ENCODE data around the gene ZC3H12D. TPM values are rescaled to one million over a fixed set of nuclear protein-coding genes. Genes with fewer than 3 reads are reported as not detected.

The ZC3H12D gene
- 43.7 and 44.7 TPM in 2 replicates for total RNA-seq

DNA sequence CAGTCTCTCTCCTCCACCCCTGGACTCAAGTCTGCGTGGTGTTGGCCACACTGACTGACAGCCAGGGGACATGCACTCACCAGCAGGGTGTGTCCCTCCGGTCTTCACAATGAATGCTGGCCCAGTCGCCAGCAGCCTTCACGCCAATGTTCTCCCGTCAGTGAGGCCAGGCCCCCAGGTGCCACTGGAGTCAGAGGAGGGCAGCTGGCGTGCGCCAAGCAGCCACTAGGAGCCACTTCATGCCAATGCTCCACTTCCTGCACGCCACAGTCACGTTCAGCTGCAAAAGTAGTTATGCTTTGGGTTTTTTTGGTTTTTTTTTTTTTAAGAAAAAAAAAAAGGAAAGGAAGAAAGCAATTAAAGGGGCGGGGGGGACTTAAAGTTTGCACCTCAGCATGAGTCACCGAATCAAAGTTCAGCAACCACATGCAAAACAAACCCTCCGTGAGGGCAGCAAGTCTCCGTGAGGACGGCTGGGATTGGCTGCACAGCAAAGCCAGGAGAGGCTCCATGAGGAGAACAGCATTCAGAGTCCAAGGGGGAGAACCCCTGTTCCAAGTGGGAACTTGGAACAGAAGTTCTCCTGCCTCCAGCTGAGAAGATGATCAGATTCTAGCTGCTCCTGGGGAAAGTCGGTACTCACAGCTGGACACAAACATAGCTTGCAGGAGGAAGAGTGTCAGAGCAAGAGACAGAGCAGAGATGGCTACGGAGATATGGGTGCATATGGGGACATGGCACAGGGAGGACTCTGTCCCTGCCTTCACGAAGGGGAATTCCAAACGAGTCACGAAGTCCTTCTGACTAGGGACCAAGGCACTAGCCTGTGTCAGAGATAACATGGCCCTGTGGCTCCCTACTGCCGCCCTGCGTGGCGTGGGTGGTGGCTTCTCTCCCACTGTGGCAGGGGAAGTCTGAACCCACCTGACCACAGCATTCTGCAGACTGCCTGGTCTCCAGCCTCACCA, at the start of gene ZC3H12D:
Gene ZC3H12D (minus strand): TSS at position 282 of the 968 bp plus-strand sequence. CDS start 10,471 bp downstream, outside the sequence.
- intact Hi-C loops (cut with micrococcal nuclease): loop anchor here (1.0 to 5.0 kb wide), 8 partner anchors 9 to 262 kb away; partner anchors contain the start of genes KATNA1, NUP43, PCMT1 and TAB2

DNA sequence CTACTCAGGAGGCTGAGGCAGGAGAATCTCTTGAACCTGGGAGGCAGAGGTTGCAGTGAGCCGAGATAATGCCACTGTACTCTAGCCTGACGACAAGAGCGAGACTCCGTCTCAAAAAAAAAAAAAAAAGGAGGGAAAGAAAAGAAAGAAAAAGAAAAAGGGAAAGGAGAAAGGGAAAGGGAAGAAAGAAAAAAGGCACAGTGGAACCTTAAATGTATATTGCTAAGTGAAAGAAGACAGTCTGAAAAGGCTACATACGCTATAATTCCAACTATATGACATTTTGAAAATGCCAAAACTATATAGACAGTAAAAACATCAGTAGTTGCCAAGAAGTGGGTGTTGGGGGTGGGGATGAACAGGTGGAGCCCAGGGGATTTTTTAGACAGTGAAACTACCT, 44.8 kb upstream of the ZC3H12D start:
- intact Hi-C loops (cut with micrococcal nuclease): no loop called here

DNA sequence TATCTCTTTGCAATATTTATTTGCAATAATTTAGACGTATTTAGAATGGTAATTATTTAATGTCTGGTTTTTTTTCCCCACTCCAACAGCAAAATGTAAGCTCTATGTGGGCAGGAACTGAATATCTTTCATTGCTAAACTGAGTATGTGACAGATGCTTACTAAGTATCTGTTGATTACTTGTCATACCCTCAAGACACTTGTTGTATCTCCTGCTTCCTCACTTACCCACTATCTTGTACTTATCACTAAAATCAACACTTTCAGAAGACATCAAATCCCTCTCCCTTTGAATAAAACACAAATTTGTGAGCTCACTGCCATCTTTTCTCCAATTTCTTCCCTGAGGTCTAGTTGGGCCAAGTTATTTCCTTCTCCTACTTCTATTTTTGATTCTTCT, 30.7 kb upstream of the ZC3H12D start:
- intact Hi-C loops (cut with micrococcal nuclease): loop anchor here (5.0 kb wide), 3 partner anchors 193 to 953 kb away; no protein-coding TSS in a partner anchor

GRCh38 chr6:149513915-149514314, 29.1 kb upstream of the ZC3H12D start:
- intact Hi-C loops (cut with micrococcal nuclease): no loop called here

DNA sequence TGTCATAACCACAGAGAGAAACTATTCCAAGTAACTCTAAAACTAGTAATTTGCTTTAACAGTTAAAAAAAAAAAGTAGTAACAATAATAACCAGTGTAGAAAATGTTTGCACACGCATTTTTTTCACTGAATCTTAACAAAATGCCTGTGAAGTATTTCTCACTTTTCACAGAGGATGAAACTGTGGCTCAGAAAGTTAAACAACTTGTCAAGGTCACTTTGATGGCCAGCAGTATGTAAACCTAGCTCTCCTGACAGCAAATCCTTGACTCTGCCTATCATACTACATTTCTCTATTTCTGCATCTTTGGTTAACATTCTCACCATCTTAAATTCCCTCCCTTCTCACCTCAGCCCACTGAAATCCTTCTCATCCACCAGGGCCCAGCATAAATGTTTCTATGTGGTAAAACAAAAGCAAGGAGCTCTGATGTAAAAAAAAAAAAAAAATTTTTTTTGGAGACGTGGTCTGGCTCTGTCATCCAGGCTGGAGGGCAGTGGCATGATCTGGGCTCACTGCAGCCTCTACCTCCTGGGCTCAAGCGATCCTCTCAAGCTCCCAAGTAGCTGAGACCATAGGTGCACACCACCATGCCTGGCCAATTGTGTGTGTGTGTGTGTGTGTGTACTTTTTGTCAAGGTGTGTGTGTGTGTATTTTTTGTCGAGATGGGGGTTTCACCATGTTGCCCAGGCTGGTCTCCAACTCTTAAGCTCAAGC, 26.1 kb upstream of the ZC3H12D start:
- intact Hi-C loops (cut with micrococcal nuclease): no loop called here

DNA sequence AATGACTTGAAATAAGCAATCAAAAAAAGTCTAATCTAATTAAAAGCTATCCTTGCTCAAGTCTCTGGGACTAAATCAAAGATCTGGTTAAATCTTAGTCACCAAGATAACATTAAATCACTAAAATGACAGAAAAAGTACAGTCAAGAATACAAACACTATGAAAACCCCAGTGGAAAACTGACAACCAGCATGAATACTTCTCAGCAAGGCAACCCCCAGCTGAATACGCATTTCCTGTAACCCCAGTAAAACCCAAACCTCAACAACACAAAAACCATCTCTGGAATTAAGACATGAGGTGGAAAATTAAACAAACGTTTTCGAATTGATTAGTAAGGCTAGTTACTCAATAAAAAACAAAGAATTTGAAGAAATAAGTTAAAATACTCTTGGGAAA, 23.7 kb upstream of the ZC3H12D start:
- intact Hi-C loops (cut with micrococcal nuclease): loop anchor here (1.0 kb wide), 2 partner anchors 13 to 23 kb away; partner anchors contain the start of gene ZC3H12D

DNA sequence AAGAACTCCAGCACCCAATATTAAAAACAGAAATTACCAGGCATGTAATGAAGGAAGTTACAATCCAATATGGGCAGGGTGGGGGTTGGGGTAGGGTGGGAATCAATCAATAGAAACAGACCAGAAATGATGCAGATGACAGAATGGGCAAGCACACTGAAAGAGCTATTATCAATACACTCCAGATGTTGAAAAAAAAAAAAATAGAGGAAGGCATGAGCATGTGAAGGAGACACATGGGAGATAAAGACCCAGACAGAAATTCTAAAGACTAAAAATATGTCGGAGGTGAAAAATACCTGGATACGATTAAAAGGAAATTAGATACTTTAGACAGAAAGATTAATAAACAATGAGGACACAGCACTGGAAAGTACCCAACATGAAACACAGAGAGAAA, 19.1 kb upstream of the ZC3H12D start:
- intact Hi-C loops (cut with micrococcal nuclease): no loop called here

DNA sequence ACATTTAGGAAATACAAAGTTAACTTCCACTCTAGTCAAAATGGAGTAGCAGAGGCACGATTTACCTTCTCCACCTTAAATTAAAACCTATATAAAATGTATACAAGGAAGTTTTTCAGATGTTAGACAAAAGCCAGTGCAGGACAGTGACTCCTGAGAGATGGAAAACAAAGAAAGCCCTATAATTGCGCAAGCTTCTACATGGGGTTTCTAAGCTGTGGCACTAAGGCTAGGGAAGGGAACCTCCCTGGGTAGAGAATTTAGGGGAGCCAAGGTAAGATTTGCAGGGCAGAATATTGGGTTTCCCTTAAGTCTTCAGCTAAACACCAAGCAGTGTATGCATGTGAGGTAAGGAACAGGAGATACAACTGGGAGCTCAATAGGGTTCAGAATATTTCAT, 18.5 kb upstream of the ZC3H12D start:
- intact Hi-C loops (cut with micrococcal nuclease): no loop called here

GRCh38 chr6:149501768-149502167, 17.0 kb upstream of the ZC3H12D start:
- intact Hi-C loops (cut with micrococcal nuclease): no loop called here

- intact Hi-C loops (cut with micrococcal nuclease): no loop called here
These were observed 16.4 kb upstream of the ZC3H12D start for GRCh38 chr6:149501201-149501600.

GRCh38 chr6:149500096-149500495, 15.3 kb upstream of the ZC3H12D start:
- intact Hi-C loops (cut with micrococcal nuclease): no loop called here

- intact Hi-C loops (cut with micrococcal nuclease): loop anchor here (5.0 kb wide), 1 partner anchor 218 kb away; the partner anchor contains the start of gene LATS1
These were observed 14.3 kb upstream of the ZC3H12D start for GRCh38 chr6:149499066-149499465.

GRCh38 chr6:149497365-149497764, 12.6 kb upstream of the ZC3H12D start:
- intact Hi-C loops (cut with micrococcal nuclease): loop anchor here (5.0 kb wide), 1 partner anchor 220 kb away; the partner anchor contains the start of gene LATS1

GRCh38 chr6:149496597-149496996, 11.8 kb upstream of the ZC3H12D start:
- intact Hi-C loops (cut with micrococcal nuclease): loop anchor here (5.0 kb wide), 1 partner anchor 221 kb away; the partner anchor contains the start of gene LATS1

- intact Hi-C loops (cut with micrococcal nuclease): loop anchor here (1.0 to 5.0 kb wide), 8 partner anchors 13 to 355 kb away; partner anchors contain the start of genes GINM1 and LATS1
These were observed 10.7 kb upstream of the ZC3H12D start for GRCh38 chr6:149495349-149496016.

DNA sequence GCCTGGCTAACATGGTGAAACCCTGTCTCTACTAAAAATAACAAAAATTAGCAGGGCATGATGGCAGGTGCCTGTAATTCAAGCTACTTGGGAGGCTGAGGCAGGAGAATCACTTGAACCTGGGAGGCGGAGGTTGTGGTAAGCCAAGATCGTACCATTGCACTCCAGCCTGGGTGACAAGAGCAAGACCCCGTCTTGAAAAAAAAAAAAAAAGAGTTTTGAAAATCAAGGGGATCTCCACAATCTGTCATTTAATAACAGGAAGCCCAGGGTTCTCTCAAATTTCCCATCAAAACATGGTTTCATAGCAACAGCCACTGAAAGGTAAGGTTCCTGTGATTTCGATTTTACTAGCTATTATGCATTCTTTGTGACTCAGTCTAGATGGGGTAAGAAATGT, 10.0 kb upstream of the ZC3H12D start:
- intact Hi-C loops (cut with micrococcal nuclease): loop anchor here (1.0 to 5.0 kb wide), 9 partner anchors 10 to 354 kb away; partner anchors contain the start of genes GINM1, LATS1 and ZC3H12D

DNA sequence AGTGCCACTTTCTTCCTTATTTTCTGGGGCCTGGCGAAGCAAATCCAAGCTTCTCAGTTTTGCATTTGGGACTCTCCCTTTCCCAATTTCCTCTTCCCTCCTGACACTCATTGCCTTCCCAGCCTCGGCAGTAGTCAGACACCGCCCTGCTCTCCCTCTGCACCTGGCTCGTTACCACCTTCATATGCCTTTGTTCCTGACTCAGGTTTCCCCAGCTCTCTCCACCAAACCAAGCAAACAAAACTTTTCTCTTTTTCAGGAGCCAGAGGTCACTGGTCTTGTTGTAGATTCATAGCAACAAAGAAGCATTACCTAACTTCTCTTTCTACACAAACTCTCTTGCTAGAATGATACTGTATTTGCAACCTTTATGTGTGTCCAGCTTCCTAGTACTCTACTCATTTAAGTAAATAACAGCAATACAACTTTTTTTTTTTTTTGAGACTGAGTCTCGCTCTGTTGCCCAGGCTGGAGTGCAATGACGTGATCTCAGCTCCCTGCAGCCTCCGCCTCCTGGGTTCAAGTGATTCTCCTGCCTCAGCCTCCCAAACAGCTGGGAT, 9.0 kb upstream of the ZC3H12D start:
- intact Hi-C loops (cut with micrococcal nuclease): loop anchor here (1.0 to 2.0 kb wide), 5 partner anchors 9 to 353 kb away; partner anchors contain the start of gene ZC3H12D

GRCh38 chr6:149492798-149493343, 8.1 kb upstream of the ZC3H12D start:
- intact Hi-C loops (cut with micrococcal nuclease): no loop called here

- intact Hi-C loops (cut with micrococcal nuclease): loop anchor here (5.0 kb wide), 1 partner anchor 257 kb away; the partner anchor contains the start of genes NUP43 and PCMT1
These were observed 5.2 kb upstream of the ZC3H12D start for GRCh38 chr6:149489967-149490366.

DNA sequence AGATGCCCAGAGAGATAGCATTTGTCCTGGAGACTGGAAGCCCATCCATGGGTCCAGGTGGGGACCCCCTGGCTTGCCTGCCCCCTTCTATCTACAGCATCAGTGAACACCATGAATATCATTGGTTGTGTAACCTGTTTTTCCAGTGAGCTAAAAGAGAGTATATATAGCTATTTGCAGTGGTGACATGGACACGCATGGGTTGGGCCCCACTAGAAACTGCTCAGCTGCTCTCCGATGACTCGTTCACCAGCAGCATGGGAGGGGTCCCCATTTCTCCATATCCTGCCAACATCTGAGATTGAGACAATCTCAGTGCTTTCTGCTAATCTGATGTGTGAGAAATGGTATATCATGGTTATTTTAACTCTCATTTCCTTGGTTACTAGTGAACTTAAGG, 4.0 kb upstream of the ZC3H12D start:
- intact Hi-C loops (cut with micrococcal nuclease): loop anchor here (5.0 kb wide), 1 partner anchor 258 kb away; the partner anchor contains the start of genes NUP43 and PCMT1

All from T-helper 1 cell treated with Interleukin-12 subunit alpha and Interleukin-12 subunit beta and Interleukin-4 antibody, amounts not matched to agents 30 ng/mL and 1 ng/mL, for 36 hours (primary cell).